Esophagus muscularis mucosa (tissue), 4 donors: ENCODE data around the gene GPC6. TPM values are rescaled to one million over a fixed set of nuclear protein-coding genes. Genes with fewer than 3 reads are reported as not detected.

Experiments used
- DNase-seq: peaks from one replicate; pipeline ENCODE4 v3.0.0-alpha.2; 2017; ENCODE audit errors: extremely low spot score
- H3K27ac ChIP-seq, 4 donors: fragments of 200-600 bp; sonication (generic); replicated peaks in 1 of 4; 1 replicate in 3 of 4; 2 replicates in 1 of 4; pipeline ENCODE4 v1.5.1; 2016 to 2019; ENCODE audit warnings: mild to moderate bottlenecking in 1 of 4
- H3K27me3 ChIP-seq, 4 donors: fragments of 200-600 bp; sonication (generic); one replicate each; pipeline versions ENCODE4 v1.5.1 to v1.6.0; 2016 to 2019
- H3K36me3 ChIP-seq, 4 donors: fragments of 200-600 bp; sonication (generic); one replicate each; pipeline ENCODE4 v1.5.1; 2016 to 2019
- H3K4me1 ChIP-seq, 4 donors: fragments of 200-600 bp; sonication (generic); one replicate each; pipeline ENCODE4 v1.5.1; 2016 to 2019
- H3K4me3 ChIP-seq, 4 donors: fragments of 200-600 bp; sonication (generic); 1 replicate in 2 of 4; 2 replicates in 2 of 4; pipeline ENCODE4 v1.5.1; 2016 to 2019; ENCODE audit warnings: mild to moderate bottlenecking in 4 of 4, moderate library complexity in 1 of 4
- H3K9me3 ChIP-seq, 4 donors: fragments of 200-600 bp; sonication (generic); 1 replicate in 3 of 4; 2 replicates in 1 of 4; pipeline ENCODE4 v1.5.1; 2016 to 2019
- EP300 ChIP-seq: sonication (generic); formaldehyde crosslinking; IDR thresholded peaks from one replicate; pipeline ENCODE4 v1.6.1; 2017; ENCODE audit warnings: antibody characterized with exemption
- POLR2A ChIP-seq: fragments of 450-650 bp; IDR thresholded peaks from one replicate; pipeline ENCODE4 v1.6.1; 2017; ENCODE audit warnings: antibody characterized with exemption, moderate library complexity, mild to moderate bottlenecking, low read depth
- POLR2AphosphoS5 ChIP-seq, 2 donors: sonication (generic); formaldehyde crosslinking; IDR thresholded peaks; one replicate each; pipeline ENCODE4 v1.6.1; 2017; ENCODE audit warnings: antibody characterized with exemption in 2 of 2
- WGBS: methylation state at CpG from one replicate; pipeline ENCODE4 v1.1.5; 2018; 5-methylcytosine and 5-hydroxymethylcytosine counted together
- intact Hi-C: fragments of 100-400 bp; cut with DNase I; formaldehyde crosslinking; loops from one replicate; pipeline ENCODE4 v1.15.1; 2023
- total RNA-seq, 4 donors: library from RNA; depleted of rRNA; stranded (reverse); fragments of >200 nt; gene quantifications; one replicate each; pipeline versions ENCODE4 v1.1.0 to v1.2.1, GENCODE V29; 2016
- TF ChIP-seq, protein P1 (sequence below), 3 experiments: fragments of 200-600 bp in 2 of 3; fragments of 450-650 bp in 1 of 3; sonication (generic) in 2 of 3; IDR thresholded peaks; one replicate each; pipeline ENCODE4 v1.5.1; 2017 to 2019; ENCODE audit warnings: antibody characterized with exemption in 3 of 3, mild to moderate bottlenecking in 2 of 3, moderate library complexity in 1 of 3

GPC6 gene
- total RNA-seq, 4 donors from 2014 or later, result 6.5 to 17.2 (median 13.5) TPM

DNA sequence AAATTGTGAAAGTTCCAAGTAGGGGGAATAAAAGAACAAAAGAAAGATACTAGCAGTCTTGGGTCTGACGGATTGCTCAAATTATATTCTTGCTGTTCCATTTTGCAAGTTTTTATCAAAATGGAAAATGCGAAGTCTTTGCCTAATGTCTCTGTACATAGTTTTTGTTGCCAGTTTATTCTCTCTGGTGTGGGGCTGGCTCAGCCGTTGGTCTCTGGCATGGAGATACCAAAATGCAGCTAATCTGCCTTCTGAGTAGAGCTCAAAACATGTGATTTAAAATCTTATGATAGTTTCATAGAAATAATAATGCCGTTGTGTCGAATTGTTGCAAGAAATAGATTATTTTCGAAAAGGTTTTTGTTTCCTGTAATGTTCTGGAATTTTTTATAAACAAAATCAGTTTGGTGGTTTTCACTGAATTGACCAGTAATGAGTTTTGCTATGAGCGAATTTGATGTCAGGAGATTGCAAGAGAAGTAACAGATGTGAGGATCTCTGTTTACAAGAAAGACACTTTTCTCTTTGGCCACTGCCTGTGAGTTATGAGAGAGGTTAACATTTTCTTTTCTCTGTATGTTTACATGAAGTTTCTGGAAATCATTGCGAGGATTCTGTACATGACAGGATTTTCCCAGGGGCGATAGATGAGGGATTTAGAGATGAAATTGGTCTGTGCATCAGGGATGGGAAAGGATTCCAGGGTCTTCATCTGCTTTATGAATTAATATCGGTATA lies 1105.9 kb downstream of the GPC6 start:
- DNase-seq, result peak; percentile 74
- Histone ChIP-seq H3K27ac (peak overlapping the region in 1 of 4 donors; percentile 43), H3K9me3 (no peaks in the 10 kb centered on the region), H3K36me3 (no peaks in the 10 kb centered on the region), H3K27me3 (no peaks in the 10 kb centered on the region), H3K4me1 (peaks cover 7 to 38% (median 30%) of the 10 kb centered on the region in 4 donors), H3K4me3 (no peak overlapping the region)
- TF ChIP-seq, protein P1, sequence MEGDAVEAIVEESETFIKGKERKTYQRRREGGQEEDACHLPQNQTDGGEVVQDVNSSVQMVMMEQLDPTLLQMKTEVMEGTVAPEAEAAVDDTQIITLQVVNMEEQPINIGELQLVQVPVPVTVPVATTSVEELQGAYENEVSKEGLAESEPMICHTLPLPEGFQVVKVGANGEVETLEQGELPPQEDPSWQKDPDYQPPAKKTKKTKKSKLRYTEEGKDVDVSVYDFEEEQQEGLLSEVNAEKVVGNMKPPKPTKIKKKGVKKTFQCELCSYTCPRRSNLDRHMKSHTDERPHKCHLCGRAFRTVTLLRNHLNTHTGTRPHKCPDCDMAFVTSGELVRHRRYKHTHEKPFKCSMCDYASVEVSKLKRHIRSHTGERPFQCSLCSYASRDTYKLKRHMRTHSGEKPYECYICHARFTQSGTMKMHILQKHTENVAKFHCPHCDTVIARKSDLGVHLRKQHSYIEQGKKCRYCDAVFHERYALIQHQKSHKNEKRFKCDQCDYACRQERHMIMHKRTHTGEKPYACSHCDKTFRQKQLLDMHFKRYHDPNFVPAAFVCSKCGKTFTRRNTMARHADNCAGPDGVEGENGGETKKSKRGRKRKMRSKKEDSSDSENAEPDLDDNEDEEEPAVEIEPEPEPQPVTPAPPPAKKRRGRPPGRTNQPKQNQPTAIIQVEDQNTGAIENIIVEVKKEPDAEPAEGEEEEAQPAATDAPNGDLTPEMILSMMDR (IDR thresholded peaks at IDR 0.05), result no peak
- TF ChIP-seq POLR2AphosphoS5 (IDR thresholded peaks at IDR 0.05) (no peak), EP300 (no peak), POLR2A (no peak)
- WGBS, result 53% methylated on average over 10 of the region's 10 CpGs
- intact Hi-C loops, result no loop called here

DNA sequence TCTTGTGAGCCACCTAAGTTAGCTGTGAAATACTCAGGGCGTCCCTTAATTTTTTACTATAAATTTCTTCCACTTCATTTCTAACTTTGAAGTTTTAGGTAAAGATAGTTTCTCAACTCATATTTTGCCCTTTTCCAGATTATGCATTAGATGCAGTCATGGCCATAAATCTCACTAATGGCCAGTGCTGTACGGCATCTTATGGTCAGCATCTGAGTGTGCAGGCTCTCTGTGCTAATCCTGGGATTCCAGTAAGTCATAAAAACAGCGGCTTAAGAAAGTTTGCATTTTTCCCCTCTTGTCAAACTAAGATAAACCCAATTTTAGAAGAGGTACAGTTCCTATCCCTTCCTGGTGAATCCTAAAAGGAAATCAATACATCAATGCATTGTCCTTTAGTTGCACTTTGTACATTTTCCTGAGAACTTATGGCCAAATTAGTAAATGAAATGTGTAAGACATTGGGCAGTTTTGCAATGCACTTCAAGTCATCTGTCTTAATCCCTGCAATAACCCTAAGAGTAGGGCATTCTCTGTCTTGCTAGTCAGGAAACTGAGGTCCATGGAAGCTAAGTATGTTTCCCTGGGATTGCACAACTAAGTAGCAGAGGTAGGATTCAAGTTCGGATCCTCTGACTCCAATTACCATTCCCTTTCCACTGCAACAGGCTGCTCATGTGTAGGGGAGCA lies 1106.7 kb downstream of the GPC6 start:
- H3K27me3 ChIP-seq, result no peaks in the 10 kb centered on the region
- TF ChIP-seq POLR2A (no peak), EP300 (no peak)
- TF ChIP-seq, protein P1 (IDR thresholded peaks at IDR 0.05), result no peak
- H3K4me3 ChIP-seq, result no peak overlapping the region
- H3K9me3 ChIP-seq, result no peaks in the 10 kb centered on the region
- intact Hi-C loops, result no loop called here
- peaks cover 7 to 38% (median 30%) of the 10 kb centered on the region in 4 donors for H3K4me1 ChIP-seq
- H3K27ac ChIP-seq, result peak overlapping the region in 1 of 4 donors; percentile 43
- peak; percentile 17 for DNase-seq
- 77% methylated on average over 4 of the region's 4 CpGs for WGBS
- H3K36me3 ChIP-seq, result no peaks in the 10 kb centered on the region

DNA sequence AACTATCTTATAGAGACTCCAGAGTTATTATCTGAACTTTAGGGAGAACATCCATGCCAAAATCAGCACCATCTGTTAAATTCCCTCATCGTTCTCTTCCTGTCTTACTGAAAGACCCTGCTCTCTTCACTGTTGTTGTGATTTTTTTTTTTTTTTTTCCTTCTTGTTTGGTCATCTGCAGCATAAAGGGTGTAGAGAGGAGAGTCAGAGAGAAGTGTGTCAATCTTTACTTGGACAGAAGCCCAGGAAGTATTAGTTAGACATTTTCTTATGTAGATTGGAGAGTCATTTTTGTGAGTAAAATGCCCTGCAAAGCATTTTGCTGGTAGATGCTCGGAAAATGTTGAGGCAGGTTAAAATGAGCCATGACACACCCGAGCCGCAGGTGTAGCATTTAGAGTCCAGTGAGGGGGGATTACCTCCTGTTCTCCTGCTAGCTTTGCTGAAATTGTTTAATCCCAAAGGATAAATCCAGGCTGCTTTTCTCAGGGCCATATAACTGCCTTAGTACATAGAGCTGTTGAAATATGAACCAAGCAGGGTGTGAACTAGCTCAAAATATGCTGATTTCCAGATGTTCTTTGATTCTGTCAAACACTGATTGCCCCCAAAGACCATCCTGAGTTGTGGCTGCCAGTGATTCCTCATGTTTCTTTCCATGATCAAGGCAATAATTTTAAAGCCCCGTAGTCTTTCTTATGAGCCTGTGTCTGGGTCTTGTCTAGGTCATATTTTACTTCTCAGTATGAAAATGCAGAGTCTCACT lies 1109.3 kb downstream of the GPC6 start:
- Histone ChIP-seq H3K4me1 (peaks cover 0 to 20% (median 7%) of the 10 kb centered on the region in 4 donors), H3K27me3 (no peaks in the 10 kb centered on the region), H3K36me3 (no peaks in the 10 kb centered on the region), H3K27ac (no peak overlapping the region), H3K4me3 (no peak overlapping the region), H3K9me3 (no peaks in the 10 kb centered on the region)
- intact Hi-C loops, result no loop called here
- TF ChIP-seq, protein P1 (IDR thresholded peaks at IDR 0.05), result no peak
- TF ChIP-seq POLR2AphosphoS5 (IDR thresholded peaks at IDR 0.05) (no peak), EP300 (no peak), POLR2A (no peak)
- WGBS, result 84% methylated on average over 5 of the region's 5 CpGs
- DNase-seq, result peak; percentile 45

DNA sequence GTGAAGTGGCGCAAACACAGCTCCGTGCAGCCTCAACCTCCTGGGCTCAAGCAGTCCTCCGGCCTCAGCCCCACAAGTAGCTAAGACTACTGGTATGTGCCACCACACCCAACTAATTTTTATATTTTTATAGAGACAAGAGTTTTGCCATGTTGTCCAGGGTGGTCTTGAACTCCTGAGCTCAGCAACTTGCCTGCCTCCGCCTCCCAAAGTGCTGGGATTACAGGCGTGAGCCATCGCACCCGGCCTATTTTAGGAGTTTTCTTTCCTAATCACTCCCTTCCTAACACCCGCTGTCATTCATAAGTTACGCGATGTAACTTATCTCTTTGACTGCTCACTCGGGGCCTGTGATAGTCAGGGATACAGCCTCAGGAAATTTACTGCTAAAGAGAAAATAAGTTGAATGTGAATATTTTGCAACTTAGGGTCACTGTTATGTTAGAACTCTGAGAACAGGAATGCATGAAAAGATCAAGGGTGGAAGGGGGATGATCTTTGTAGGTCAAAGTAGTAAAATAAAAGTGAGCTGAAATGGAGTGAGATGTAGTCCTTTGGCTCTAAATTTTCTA lies 1112.6 kb downstream of the GPC6 start:
- Histone ChIP-seq H3K4me1 (peaks cover under 1 to 16% (median 9%) of the 10 kb centered on the region in 4 donors), H3K27ac (no peak overlapping the region), H3K27me3 (no peaks in the 10 kb centered on the region), H3K9me3 (no peaks in the 10 kb centered on the region), H3K36me3 (no peaks in the 10 kb centered on the region), H3K4me3 (no peak overlapping the region)
- TF ChIP-seq POLR2AphosphoS5 (IDR thresholded peaks at IDR 0.05) (no peak), EP300 (no peak), POLR2A (no peak)
- TF ChIP-seq, protein P1 (IDR thresholded peaks at IDR 0.05), result no peak
- peak; percentile 75 for DNase-seq
- intact Hi-C loops, result no loop called here
- 97% methylated on average over 11 of the region's 11 CpGs for WGBS
